ENCODE results near the gene ARPC5L. TPM values are rescaled to one million over a fixed set of nuclear protein-coding genes. Genes with fewer than 3 reads are reported as not detected.

ARPC5L gene
- total and polyA plus RNA-seq, 4 experiments from 2014 or later: 26.8 to 66.0 (median 46.1) TPM

- POLR2A ChIA-PET (ENCODE audit: partially characterized antibody): interaction anchor here (1.0 to 3.1 kb wide), 4 partner anchors 14 to 331 kb away, joined by 3 to 17 read pairs (median 10); partner anchors contain the start of gene GOLGA1
These were observed 1.5 kb downstream of the ARPC5L start for GRCh38 chr9:124863371-124863871.

GRCh38 chr9:124868511-124869465 is 6.9 kb downstream of the ARPC5L start:
- CTCF ChIA-PET (ENCODE audit: partially characterized antibody): interaction anchor here (7.9 kb wide), 1 partner anchor 14 kb away, joined by 56 read pairs; the partner anchor contains the start of gene WDR38
- H3K4me3 Mint-ChIP-seq: peak overlapping the region; percentile 90 to 96 (median 93)
- Histone ChIP-seq H3K4me1 (ENCODE audit: insufficient read depth, low read length) (peaks cover 47% of the 10 kb centered on the region), H3K4me3 (ENCODE audit: low read length in 2 of 2) (peak overlapping the region; percentile 58 to 85), H3K36me3 (ENCODE audit: insufficient read depth, low read length) (peaks cover 11% of the 10 kb centered on the region), H3K9me3 (ENCODE audit: control insufficient read depth in 1 of 2, low read length in 2 of 2) (no peaks in the 10 kb centered on the region), H3K27ac (ENCODE audit: low read depth, low read length) (peak overlapping the region; percentile 91), H3K27me3 (ENCODE audit: insufficient read depth, low read length) (no peaks in the 10 kb centered on the region)
- no peaks in the 10 kb centered on the region for H3K27me3 Mint-ChIP-seq
- peak; percentile 90 to 94 (median 92) for DNase-seq
- POLR2A ChIA-PET (ENCODE audit: partially characterized antibody): interaction anchor here (0.8 to 6.4 kb wide), 11 partner anchors 9 to 372 kb away, joined by 3 to 74 read pairs (median 5); partner anchors contain the start of genes ARPC5L, HSPA5, NR6A1 and RPL35
- peak overlapping the region; percentile 94 to 98 (median 95) for H3K27ac Mint-ChIP-seq
- intact Hi-C loops (cut with micrococcal nuclease): loop anchor here (1.0 kb wide), 2 partner anchors 7 to 73 kb away; partner anchors contain the start of genes GOLGA1 and RPL35
- peaks cover 8 to 39% of the 10 kb centered on the region in 2 donors for H3K36me3 Mint-ChIP-seq
- H3K4me1 Mint-ChIP-seq: peaks cover 29 to 64% (median 43%) of the 10 kb centered on the region in 4 donors
- H3K9me3 Mint-ChIP-seq: peaks cover 0 to 2% (median 0%) of the 10 kb centered on the region in 8 donors

More at GRCh38 chr9:124863371-124863871, 1.5 kb downstream of the ARPC5L start:
- Histone ChIP-seq H3K27me3 (ENCODE audit: insufficient read depth, low read length) (no peaks in the 10 kb centered on the region), H3K4me3 (ENCODE audit: low read length in 2 of 2) (no peak overlapping the region), H3K36me3 (ENCODE audit: insufficient read depth, low read length) (peaks cover 28% of the 10 kb centered on the region), H3K4me1 (ENCODE audit: insufficient read depth, low read length) (peaks cover 37% of the 10 kb centered on the region), H3K9me3 (ENCODE audit: control insufficient read depth in 1 of 2, low read length in 2 of 2) (no peaks in the 10 kb centered on the region), H3K27ac (ENCODE audit: low read depth, low read length) (no peak overlapping the region)
- H3K9me3 Mint-ChIP-seq: peaks cover 0 to under 1% (median 0%) of the 10 kb centered on the region in 8 donors
- H3K4me1 Mint-ChIP-seq: peaks cover 22 to 57% (median 34%) of the 10 kb centered on the region in 4 donors
- DNase-seq: no peak
- peak overlapping the region; percentile 15 to 66 (median 56) for H3K4me3 Mint-ChIP-seq
- CTCF ChIA-PET (ENCODE audit: partially characterized antibody): interaction anchor here (1.8 to 3.6 kb wide), 4 partner anchors 9 to 279 kb away, joined by 7 to 36 read pairs (median 14); partner anchors contain the start of genes SCAI and WDR38
- no peaks in the 10 kb centered on the region for H3K27me3 Mint-ChIP-seq
- peak overlapping the region in 4 of 7 donors; percentile 36 to 92 (median 62) for H3K27ac Mint-ChIP-seq
- peaks cover 13 to 32% of the 10 kb centered on the region in 2 donors for H3K36me3 Mint-ChIP-seq
- intact Hi-C loops (cut with micrococcal nuclease): no loop called here

GRCh38 chr9:124869466-124869985 is 7.6 kb downstream of the ARPC5L start:
- DNase-seq: peak in 4 of 5 donors; percentile 45 to 66 (median 48)
- peak overlapping the region; percentile 89 to 96 (median 93) for H3K4me3 Mint-ChIP-seq
- peaks cover 0 to 2% (median 0%) of the 10 kb centered on the region in 8 donors for H3K9me3 Mint-ChIP-seq
- ChIA-PET POLR2A (ENCODE audit: partially characterized antibody) (interaction anchor here (0.8 to 6.4 kb wide), 10 partner anchors 10 to 371 kb away, joined by 3 to 74 read pairs (median 6); partner anchors contain the start of genes ARPC5L, GOLGA1, HSPA5 and NR6A1), CTCF (ENCODE audit: partially characterized antibody) (interaction anchor here (1.2 to 7.9 kb wide), 2 partner anchors 8 to 15 kb away, joined by 5 to 56 read pairs; partner anchors contain the start of genes RPL35 and WDR38)
- no peaks in the 10 kb centered on the region for H3K27me3 Mint-ChIP-seq
- Histone ChIP-seq H3K36me3 (ENCODE audit: insufficient read depth, low read length) (peaks cover 15% of the 10 kb centered on the region), H3K4me1 (ENCODE audit: insufficient read depth, low read length) (peaks cover 54% of the 10 kb centered on the region), H3K27me3 (ENCODE audit: insufficient read depth, low read length) (no peaks in the 10 kb centered on the region), H3K4me3 (ENCODE audit: low read length in 2 of 2) (peak overlapping the region; percentile 50 to 58), H3K9me3 (ENCODE audit: control insufficient read depth in 1 of 2, low read length in 2 of 2) (no peaks in the 10 kb centered on the region), H3K27ac (ENCODE audit: low read depth, low read length) (peak overlapping the region; percentile 91)
- H3K27ac Mint-ChIP-seq: peak overlapping the region; percentile 93 to 98 (median 95)
- peaks cover 29 to 64% (median 46%) of the 10 kb centered on the region in 4 donors for H3K4me1 Mint-ChIP-seq
- H3K36me3 Mint-ChIP-seq: peaks cover 8 to 41% of the 10 kb centered on the region in 2 donors
- intact Hi-C loops (cut with micrococcal nuclease): loop anchor here (1.0 kb wide), 2 partner anchors 8 to 72 kb away; partner anchors contain the start of genes GOLGA1 and RPL35

- peak overlapping the region; percentile 89 to 96 (median 93) for H3K4me3 Mint-ChIP-seq
- no peaks in the 10 kb centered on the region for H3K27me3 Mint-ChIP-seq
- H3K27ac Mint-ChIP-seq: peak overlapping the region; percentile 93 to 98 (median 95)
- peak; percentile 74 to 88 (median 75) for DNase-seq
- peaks cover 19% of the 10 kb centered on the region for H3K36me3 ChIP-seq (ENCODE audit: insufficient read depth, low read length)
- peak overlapping the region; percentile 50 to 58 for H3K4me3 ChIP-seq (ENCODE audit: low read length in 2 of 2)
- POLR2A ChIA-PET (ENCODE audit: partially characterized antibody): interaction anchor here (1.0 to 6.4 kb wide), 9 partner anchors 8 to 371 kb away, joined by 3 to 74 read pairs (median 8); partner anchors contain the start of genes ARPC5L, GOLGA1, HSPA5 and NR6A1
- H3K27ac ChIP-seq (ENCODE audit: low read depth, low read length): peak overlapping the region; percentile 91
- peaks cover 8 to 47% of the 10 kb centered on the region in 2 donors for H3K36me3 Mint-ChIP-seq
- H3K4me1 ChIP-seq (ENCODE audit: insufficient read depth, low read length): peaks cover 58% of the 10 kb centered on the region
- intact Hi-C loops (cut with micrococcal nuclease): loop anchor here (1.0 kb wide), 2 partner anchors 9 to 71 kb away; partner anchors contain the start of genes GOLGA1 and RPL35
- peaks cover 0 to 2% (median 0%) of the 10 kb centered on the region in 8 donors for H3K9me3 Mint-ChIP-seq
- no peaks in the 10 kb centered on the region for H3K27me3 ChIP-seq (ENCODE audit: insufficient read depth, low read length)
- H3K4me1 Mint-ChIP-seq: peaks cover 29 to 70% (median 49%) of the 10 kb centered on the region in 4 donors
- CTCF ChIA-PET (ENCODE audit: partially characterized antibody): interaction anchor here (1.2 to 7.9 kb wide), 2 partner anchors 9 to 15 kb away, joined by 5 to 56 read pairs; partner anchors contain the start of genes RPL35 and WDR38
- H3K9me3 ChIP-seq (ENCODE audit: control insufficient read depth in 1 of 2, low read length in 2 of 2): no peaks in the 10 kb centered on the region
These were observed 8.1 kb downstream of the ARPC5L start for GRCh38 chr9:124869986-124870560.

- Histone ChIP-seq H3K4me1 (ENCODE audit: insufficient read depth, low read length) (peaks cover 61% of the 10 kb centered on the region), H3K27me3 (ENCODE audit: insufficient read depth, low read length) (no peaks in the 10 kb centered on the region), H3K9me3 (ENCODE audit: control insufficient read depth in 1 of 2, low read length in 2 of 2) (no peaks in the 10 kb centered on the region), H3K4me3 (ENCODE audit: low read length in 2 of 2) (peak overlapping the region; percentile 50 to 58), H3K27ac (ENCODE audit: low read depth, low read length) (peak overlapping the region; percentile 91), H3K36me3 (ENCODE audit: insufficient read depth, low read length) (peaks cover 26% of the 10 kb centered on the region)
- H3K4me3 Mint-ChIP-seq: peak overlapping the region; percentile 89 to 96 (median 93)
- intact Hi-C loops (cut with micrococcal nuclease): no loop called here
- peaks cover 13 to 53% of the 10 kb centered on the region in 2 donors for H3K36me3 Mint-ChIP-seq
- ChIA-PET CTCF (ENCODE audit: partially characterized antibody) (interaction anchor here (3.3 to 7.9 kb wide), 2 partner anchors 9 to 16 kb away, joined by 21 to 56 read pairs; partner anchors contain the start of genes ARPC5L, RPL35 and WDR38), POLR2A (ENCODE audit: partially characterized antibody) (interaction anchor here (1.0 to 6.4 kb wide), 7 partner anchors 8 to 100 kb away, joined by 3 to 74 read pairs (median 8); partner anchors contain the start of genes ARPC5L, GOLGA1, NR6A1 and RPL35)
- peak in 1 of 5 donors; percentile 45 for DNase-seq
- H3K9me3 Mint-ChIP-seq: peaks cover 0 to 2% (median 0%) of the 10 kb centered on the region in 8 donors
- peak overlapping the region; percentile 93 to 98 (median 95) for H3K27ac Mint-ChIP-seq
- peaks cover 29 to 74% (median 51%) of the 10 kb centered on the region in 4 donors for H3K4me1 Mint-ChIP-seq
- no peaks in the 10 kb centered on the region for H3K27me3 Mint-ChIP-seq
These were observed 8.8 kb downstream of the ARPC5L start for GRCh38 chr9:124870723-124871122.

Data from CD4-positive, alpha-beta memory T cell (primary cell).